Skeletal muscle cell (primary cell): ENCODE data around the gene FGD2.
A peak's percentile ranks its signal among the peaks of the same experiment; 100 is the strongest.

ENCODE experiments used
- DNase-seq: peaks from one replicate; pipeline ENCODE4 v3.0.0-alpha.2; 2010; ENCODE audit warnings: low read depth
- H3K4me3 ChIP-seq: 2 replicates; pipeline ENCODE4 v1.5.1; 2011; ENCODE audit warnings: low read depth, mild to moderate bottlenecking, control low read depth, low read length, moderate library complexity

The FGD2 gene

GRCh38 chr6:37015532-37015931 is 10.1 kb downstream of the FGD2 start:
- no peak overlapping the region for H3K4me3 ChIP-seq
- DNase-seq = no peak

GRCh38 chr6:37016995-37017394 is 11.5 kb downstream of the FGD2 start:
- no peak for DNase-seq

DNA sequence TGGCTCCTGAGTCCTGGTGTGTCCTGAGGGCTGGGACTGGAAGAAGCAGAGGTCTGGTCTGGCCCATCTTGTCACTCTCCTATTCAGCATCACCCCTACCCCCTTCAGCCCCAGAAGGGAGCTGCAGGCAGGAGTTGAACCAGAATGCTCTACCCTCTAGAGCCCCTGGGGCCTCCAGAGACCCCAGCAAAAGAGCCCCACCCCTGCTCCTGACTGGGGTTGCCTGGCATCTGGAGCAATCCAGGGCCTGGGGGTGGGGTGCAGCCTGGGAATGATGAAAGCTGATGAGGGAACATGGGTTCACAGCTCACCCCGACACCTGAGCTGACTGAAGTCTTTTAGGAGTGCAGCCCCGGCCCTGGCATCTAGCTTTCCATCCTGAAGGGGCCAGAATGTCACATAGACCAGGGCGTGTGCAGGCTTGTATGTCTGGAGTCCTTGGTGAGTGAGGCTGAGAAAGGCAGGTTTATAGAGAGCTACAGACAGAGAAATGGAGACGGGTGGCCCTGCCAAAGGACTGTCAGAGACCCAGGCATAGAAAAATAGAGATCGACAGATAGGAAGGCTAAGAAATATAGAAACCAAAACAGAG is 12.2 kb downstream of the FGD2 start:
- no peak overlapping the region for H3K4me3 ChIP-seq
- DNase-seq = no peak

More at GRCh38 chr6:37016995-37017394, 11.5 kb downstream of the FGD2 start:
- no peak overlapping the region for H3K4me3 ChIP-seq

DNA sequence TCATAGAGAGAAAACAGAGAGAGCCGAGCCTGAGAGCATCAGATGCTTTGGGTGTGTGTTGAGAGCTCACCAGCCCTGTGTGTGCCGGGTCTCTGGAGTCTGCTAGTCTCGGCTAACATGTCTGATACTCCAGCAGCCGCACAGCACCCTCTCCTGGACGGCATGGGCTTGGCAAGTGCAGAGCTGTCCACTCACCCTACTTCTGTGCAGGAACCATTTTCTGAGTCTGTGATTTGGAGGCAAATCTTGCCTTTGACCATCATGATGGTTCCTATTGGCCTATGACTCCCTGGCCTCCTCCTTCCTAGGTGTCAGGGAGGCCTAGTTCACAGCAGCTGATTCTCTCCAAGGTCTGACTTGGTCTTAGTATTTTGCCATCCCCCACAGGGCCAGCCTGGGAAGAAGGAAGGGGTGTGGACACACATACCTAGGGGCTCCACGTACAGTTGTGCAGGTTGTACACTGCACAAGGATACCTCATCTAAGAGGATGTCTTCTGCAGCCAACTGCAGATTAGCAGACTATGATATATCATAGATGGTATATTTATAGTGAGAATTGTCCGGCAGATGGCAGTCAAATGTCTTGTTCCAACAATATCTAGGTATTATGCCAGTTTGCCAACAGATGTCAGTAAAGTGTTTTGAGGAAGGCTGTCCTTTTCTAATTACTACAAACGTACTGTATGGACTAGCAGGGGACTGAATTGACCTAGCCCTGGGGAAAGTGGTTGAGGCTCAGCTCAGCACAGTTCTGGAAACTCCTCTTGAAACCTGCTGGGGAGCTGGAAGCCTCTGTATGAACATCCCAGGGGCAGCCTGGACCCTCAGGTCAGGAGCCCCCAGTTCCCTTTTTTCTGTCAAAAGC is 13.0 kb downstream of the FGD2 start:
- DNase-seq = peak; percentile 61
- H3K4me3 ChIP-seq = no peak overlapping the region

- H3K4me3 ChIP-seq = no peak overlapping the region
- DNase-seq = no peak
Observed at GRCh38 chr6:37019065-37019450, 13.6 kb downstream of the FGD2 start.

DNA sequence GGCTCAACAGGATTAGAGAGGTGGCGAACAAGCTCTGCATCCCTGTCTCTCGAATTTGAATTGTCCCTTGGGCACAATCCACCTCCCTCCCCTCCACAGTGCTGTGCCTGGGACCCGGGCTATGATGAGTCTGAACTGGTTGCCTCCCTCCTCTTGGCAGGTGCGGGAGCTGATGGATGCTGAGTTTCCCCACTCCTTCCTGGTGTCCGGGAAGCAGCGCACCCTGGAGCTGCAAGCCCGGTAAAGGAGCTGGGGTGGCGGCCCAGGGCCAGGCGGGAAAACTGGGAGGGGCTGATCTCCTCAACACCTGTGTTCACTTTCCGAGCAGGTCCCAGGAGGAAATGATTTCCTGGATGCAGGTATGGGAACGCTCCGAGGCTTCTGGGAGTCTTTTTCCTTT is 14.9 kb downstream of the FGD2 start:
- no peak for DNase-seq
- no peak overlapping the region for H3K4me3 ChIP-seq

- DNase-seq = no peak
- no peak overlapping the region for H3K4me3 ChIP-seq
Observed at GRCh38 chr6:37020812-37021211, 15.4 kb downstream of the FGD2 start.

GRCh38 chr6:37021356-37022129 is 16.1 kb downstream of the FGD2 start:
- H3K4me3 ChIP-seq = no peak overlapping the region
- peak; percentile 10 for DNase-seq

DNA sequence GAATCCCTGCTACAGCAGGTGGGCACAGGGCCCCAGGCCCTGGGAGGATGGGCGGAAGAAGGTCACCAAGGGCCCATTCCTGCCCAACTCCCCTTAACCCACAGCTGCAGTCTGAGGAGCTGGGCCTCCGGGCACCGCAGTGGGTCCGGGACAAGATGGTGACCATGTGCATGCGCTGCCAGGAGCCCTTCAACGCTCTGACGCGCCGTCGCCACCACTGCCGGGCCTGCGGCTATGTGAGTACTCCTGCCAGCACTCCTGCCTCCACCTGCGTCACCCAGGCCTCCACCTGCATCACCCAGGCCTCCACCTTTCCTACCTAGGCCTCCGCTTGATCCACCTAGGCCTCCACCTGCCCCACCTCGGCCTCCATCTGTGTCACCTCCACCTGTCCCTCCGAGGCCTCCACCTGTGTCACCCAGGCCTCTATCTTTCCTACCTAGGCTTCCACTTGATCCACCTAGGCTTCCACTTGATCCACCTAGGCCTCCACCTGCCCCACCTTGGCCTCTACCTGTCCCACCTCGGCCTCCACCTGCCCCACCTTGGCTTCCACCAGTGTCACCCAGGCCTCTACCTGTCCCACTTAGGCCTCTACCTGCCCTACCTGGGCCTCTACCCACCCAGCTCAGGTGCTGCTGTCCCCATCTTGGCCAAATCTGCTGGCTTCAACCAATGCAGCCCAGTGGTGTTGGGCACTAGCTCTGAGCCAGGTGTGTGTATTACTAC is 16.8 kb downstream of the FGD2 start:
- no peak overlapping the region for H3K4me3 ChIP-seq
- no peak for DNase-seq

DNA sequence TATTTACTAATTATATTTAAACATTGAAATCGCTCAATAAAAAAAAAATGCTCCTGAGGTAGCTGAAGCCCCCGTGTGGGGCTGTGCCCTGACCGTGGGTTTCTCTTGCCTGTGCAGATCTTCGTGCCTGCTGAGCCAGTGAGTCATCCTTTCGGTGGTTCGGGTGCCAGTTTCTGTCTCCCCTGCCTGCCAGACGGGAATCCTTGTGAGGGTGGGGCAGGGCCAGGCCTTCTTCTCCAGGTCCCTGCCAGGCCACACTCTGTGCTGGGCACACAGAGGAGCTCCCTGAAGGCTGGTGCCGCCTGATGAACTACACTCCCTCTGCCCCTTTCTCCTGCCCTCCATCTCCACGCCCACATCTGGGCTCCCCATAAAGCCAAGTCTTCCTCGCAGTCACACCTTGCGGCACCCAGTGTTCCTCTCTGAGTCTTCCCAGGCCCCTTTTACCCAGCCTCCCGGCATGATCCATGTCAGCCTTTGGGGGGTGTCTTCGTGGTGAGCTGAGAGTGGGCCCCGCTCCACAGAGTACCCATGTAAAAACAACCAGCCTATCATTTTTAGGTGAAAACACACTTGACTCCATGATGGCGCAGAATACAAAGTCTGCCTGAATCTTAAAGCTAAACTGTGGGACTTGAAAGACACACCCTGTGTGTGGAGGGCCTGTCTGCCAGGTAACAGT is 19.3 kb downstream of the FGD2 start:
- DNase-seq = no peak
- H3K4me3 ChIP-seq = no peak overlapping the region

- DNase-seq = no peak
- no peak overlapping the region for H3K4me3 ChIP-seq
Observed at GRCh38 chr6:37025621-37026466, 20.4 kb downstream of the FGD2 start.

GRCh38 chr6:37027036-37027720 is 21.7 kb downstream of the FGD2 start:
- H3K4me3 ChIP-seq = no peak overlapping the region
- DNase-seq = no peak

DNA sequence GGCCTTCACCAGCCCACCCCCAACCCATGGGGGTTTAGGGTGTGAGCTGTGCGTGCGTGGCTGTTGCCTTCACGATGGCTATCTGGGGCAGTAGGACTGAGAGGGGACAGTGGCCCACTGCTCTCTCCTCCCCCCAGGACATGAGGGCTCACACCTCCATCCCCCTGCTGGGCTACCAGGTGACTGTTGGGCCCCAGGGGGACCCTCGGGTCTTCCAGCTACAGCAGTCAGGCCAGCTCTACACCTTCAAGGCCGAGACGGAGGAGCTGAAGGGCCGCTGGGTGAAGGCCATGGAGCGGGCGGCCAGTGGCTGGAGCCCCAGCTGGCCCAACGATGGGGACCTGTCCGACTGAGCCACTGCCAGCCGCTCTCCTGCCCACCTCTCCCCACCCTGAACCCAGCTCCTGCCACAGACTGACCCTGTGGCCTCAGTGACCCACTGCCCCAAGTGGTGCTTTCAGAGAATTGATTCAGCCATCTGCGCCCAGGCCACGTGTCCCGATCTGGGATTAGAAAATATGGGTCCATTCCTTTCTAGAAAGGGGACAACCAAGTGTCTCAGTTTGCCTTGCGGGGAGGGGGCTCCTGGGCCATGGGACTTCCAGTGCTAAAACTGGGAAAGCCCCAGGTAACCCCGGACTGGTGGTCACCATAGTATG is 22.5 kb downstream of the FGD2 start:
- DNase-seq = no peak
- no peak overlapping the region for H3K4me3 ChIP-seq

- H3K4me3 ChIP-seq = no peak overlapping the region
- DNase-seq = peak; percentile 57
Observed at GRCh38 chr6:37029249-37029971, 24.0 kb downstream of the FGD2 start.

DNA sequence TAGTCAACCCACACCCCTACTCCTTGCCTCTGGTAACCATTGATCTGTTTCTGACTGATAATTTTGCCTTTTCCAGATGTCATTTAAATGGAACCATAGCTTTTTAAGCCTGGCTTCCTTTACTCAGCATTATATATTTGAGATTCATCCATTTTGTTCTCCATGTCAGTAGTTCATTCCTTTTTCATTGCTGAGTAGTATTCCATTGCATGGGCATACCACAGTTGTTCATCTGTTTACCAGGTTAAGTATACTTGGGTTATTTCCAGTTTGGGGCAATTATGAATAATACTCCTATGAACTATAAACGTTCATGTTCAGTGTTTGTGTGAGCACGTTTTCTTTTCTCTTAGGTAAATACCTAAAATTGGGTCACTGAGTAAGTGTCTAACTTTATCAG is 25.1 kb downstream of the FGD2 start:
- no peak for DNase-seq
- H3K4me3 ChIP-seq = no peak overlapping the region

DNA sequence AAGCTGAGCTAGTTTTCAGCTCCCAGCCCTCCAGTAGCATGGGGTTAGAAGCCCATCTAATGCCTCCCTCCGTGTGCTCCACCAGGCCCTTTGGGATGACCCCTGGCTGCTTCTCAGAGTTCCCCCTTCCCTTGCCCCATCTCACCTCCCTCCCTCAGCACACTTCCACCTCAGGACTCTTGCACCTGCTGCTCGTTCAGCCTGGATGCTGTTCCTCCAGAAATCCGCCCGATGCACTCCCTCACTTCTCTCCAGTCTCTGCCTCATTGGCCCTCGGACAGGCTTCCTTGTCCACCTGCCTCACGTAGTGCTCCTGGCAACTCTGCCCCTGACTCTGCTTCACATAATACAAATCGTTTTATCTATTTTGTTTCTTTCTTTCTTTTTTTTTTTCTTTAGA is 26.8 kb downstream of the FGD2 start:
- no peak for DNase-seq
- no peak overlapping the region for H3K4me3 ChIP-seq

DNA sequence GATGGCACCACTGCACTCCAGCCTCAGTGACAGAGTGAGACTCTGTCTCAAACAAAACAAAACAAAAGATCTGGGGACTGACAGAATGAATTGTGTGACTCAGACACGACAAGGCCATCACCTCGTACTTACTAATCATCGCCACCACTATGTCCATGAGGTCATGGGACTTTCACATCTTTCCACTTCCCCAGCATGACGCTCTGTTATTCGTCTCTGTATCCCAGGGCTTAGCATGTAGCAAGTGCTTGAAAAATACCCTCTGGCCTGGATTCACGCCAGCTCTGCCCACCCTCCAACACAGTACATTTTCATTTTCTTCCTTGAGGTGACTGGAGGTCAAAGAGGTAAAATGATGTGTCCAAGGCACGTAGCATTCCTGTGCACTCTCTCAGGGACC is 27.8 kb downstream of the FGD2 start:
- DNase-seq = no peak
- no peak overlapping the region for H3K4me3 ChIP-seq
